Measurements from ENCODE around the gene RTF2.
"Not testable (repeated sequence)": the region's sequence is repeated elsewhere in the genome, so short reads cannot be mapped to it uniquely, and the experiment has no call there.

Gene RTF2

DNA sequence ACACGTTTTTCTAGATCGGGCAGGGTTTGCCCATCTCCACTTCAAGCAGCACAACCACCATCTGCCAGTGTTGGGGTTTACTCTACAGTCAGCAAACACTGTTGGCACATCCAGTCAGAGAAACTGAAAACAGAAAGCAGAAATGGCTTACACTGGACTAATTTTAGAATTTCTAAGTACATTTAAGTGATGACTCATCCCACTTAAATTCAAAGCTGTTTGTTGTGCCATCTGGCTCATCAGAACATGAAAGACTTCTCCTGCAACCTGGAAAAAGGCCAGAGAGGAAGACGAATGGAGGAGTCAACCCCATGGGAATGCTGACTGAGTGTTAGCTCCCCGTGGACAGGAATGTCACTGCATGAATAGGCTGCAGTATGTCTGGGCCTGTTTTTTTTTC is 86.4 kb downstream of the RTF2 start:
- TF ChIP-seq, protein P1, sequence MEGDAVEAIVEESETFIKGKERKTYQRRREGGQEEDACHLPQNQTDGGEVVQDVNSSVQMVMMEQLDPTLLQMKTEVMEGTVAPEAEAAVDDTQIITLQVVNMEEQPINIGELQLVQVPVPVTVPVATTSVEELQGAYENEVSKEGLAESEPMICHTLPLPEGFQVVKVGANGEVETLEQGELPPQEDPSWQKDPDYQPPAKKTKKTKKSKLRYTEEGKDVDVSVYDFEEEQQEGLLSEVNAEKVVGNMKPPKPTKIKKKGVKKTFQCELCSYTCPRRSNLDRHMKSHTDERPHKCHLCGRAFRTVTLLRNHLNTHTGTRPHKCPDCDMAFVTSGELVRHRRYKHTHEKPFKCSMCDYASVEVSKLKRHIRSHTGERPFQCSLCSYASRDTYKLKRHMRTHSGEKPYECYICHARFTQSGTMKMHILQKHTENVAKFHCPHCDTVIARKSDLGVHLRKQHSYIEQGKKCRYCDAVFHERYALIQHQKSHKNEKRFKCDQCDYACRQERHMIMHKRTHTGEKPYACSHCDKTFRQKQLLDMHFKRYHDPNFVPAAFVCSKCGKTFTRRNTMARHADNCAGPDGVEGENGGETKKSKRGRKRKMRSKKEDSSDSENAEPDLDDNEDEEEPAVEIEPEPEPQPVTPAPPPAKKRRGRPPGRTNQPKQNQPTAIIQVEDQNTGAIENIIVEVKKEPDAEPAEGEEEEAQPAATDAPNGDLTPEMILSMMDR (IDR thresholded peaks at IDR 0.05; ENCODE audit: control insufficient read depth, insufficient read depth, low read depth, low read length, missing control alignments) = peak; percentile 12
- peak; percentile 95 for DNase-seq (ENCODE audit: low read depth)
- no peak overlapping the region for H3K4me3 ChIP-seq (ENCODE audit: control insufficient read depth, low read depth, low read length)

DNA sequence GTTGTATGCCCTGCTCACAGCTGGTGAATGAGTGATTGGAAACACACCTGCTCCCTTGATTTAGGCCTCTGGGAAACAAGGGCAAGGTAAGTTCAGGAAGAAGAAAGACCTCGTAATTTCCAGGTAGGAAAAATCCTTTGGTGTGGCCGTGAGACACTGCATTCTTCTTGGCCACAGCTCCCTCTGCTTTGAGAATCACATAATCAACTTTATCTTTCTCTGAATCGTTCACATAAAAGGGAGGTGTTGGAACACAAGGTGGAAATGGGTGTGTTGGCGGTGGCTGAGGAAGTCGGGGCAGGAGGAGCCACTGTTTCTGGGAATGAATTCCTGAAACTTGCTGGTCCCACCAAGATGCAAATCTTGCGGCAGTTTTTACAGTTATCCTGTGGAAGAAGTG is 90.5 kb downstream of the RTF2 start:
- DNase-seq (ENCODE audit: low read depth) = no peak
- H3K4me3 ChIP-seq (ENCODE audit: control insufficient read depth, low read depth, low read length) = no peak overlapping the region
- TF ChIP-seq, protein P1 (IDR thresholded peaks at IDR 0.05; ENCODE audit: control insufficient read depth, insufficient read depth, low read depth, low read length, missing control alignments) = no peak

DNA sequence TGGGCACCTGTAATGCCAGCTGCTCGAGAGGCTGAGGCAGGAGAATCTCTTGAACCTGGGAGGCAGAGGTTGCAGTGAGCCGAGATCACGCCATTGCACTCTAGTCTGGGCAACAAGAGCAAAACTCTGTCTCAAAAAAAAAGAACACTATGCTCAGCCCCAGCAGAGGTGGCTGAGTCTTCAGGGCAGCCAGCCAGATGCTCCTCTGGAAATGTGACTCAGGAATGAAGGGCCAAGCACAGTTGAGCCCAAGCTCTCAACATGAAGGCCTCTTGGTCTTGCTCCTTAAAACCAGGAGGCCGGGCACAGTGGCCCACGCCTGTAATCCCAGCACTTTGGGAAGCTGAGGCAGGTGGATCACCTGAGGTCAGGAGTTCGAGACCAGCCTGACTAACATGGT is 96.1 kb downstream of the RTF2 start:
- H3K4me3 ChIP-seq (ENCODE audit: control insufficient read depth, low read depth, low read length); DNase-seq (ENCODE audit: low read depth): not testable (repeated sequence)

DNA sequence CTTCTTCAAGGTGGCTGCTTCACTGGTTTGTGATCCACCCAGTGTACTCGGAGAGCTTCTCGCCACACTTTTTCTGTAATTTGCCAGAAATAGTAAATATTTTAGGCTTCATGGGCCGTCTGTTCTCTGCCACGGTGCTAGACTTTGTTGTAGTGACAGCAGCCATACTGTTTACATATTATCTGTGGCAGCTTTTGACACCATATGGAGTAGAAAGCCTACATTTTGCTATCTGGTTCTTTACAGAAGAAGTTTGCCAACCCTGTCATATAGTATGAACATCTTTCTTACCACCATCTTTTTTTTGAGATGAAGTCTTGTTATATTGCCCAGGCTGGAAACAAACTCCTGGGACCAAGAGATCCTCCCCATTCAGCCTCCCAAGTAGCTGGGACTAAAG is 97.1 kb downstream of the RTF2 start:
- TF ChIP-seq, protein P1 (IDR thresholded peaks at IDR 0.05; ENCODE audit: control insufficient read depth, insufficient read depth, low read depth, low read length, missing control alignments) = no peak
- no peak overlapping the region for H3K4me3 ChIP-seq (ENCODE audit: control insufficient read depth, low read depth, low read length)
- no peak for DNase-seq (ENCODE audit: low read depth)

DNA sequence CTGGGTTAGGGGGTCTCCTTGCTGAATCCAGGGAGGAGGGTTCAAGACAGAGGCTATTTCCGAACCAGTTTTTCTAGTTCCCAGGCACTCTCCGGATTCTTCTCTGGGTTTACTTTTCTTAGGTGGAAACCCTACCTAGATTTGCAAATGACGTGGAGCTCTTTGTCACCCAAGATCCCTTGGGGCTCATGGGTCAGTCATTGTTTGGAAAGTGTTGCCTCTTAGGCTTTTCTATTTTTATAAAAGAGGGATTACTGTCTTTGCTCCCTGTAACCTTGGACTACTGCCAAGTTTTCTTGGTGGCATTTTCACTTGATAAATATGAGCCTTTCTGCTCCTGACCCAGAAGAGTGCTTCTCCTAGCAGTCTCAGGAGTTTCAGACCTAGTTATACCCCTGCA is 98.2 kb downstream of the RTF2 start:
- no peak for DNase-seq (ENCODE audit: low read depth)
- TF ChIP-seq, protein P1 (IDR thresholded peaks at IDR 0.05; ENCODE audit: control insufficient read depth, insufficient read depth, low read depth, low read length, missing control alignments) = no peak
- no peak overlapping the region for H3K4me3 ChIP-seq (ENCODE audit: control insufficient read depth, low read depth, low read length)
